NCI-H146 treated with DMSO at 0.1 percent for 48 hours (cell line): ENCODE measurements around the gene HDAC4.
"Not testable (repeated sequence)": the region's sequence is repeated elsewhere in the genome, so short reads cannot be mapped to it uniquely, and the experiment has no call there.

Experiments
- DNase-seq: peaks from one replicate; lab custom pipeline; 2025; ENCODE audit not compliant: unreplicated experiment; lab: John Stamatoyannopoulos, UW

The HDAC4 gene

GRCh38 chr2:239180526-239181073 is 220.2 kb downstream of the HDAC4 start:
- no peak for DNase-seq

GRCh38 chr2:239179851-239180371 is 220.9 kb downstream of the HDAC4 start:
- DNase-seq: no peak

DNA sequence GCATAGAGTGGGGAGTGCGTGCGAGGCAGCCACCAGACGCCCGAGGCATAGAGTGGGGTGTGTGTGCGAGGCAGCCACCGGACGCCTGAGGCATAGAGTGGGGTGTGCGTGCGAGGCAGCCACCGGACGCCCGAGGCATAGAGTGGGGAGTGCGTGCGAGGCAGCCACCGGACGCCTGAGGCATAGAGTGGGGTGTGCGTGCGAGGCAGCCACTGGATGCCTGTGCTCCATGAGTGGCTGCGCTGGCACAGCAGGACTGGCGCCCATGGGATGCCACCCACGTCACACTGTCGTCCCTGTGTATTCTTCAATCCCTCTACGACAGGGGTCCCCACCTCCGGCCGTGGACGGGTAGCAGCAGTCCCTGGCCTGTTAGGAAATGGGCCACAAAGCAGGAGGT is 221.9 kb downstream of the HDAC4 start:
- DNase-seq: no peak

DNA sequence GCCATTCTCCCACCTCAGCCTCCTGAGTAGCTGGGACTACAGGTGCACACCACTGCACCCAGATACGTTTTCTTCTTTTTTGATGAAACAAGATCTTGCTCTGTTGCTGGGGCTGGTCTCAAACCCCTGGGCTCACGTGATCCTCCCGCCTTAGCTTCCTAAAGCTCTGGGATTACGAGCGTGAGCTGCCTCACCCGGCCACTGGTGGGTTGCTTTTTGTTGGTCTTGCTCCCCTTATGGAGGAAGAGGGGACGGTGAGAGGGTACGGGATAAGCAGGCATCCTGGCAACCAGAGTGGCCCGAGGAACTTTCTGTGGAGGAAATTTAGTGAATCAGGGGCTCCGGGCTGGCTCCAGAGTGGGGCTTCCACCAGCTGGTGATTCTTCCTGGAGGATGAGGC is 222.3 kb downstream of the HDAC4 start:
- no peak for DNase-seq

DNA sequence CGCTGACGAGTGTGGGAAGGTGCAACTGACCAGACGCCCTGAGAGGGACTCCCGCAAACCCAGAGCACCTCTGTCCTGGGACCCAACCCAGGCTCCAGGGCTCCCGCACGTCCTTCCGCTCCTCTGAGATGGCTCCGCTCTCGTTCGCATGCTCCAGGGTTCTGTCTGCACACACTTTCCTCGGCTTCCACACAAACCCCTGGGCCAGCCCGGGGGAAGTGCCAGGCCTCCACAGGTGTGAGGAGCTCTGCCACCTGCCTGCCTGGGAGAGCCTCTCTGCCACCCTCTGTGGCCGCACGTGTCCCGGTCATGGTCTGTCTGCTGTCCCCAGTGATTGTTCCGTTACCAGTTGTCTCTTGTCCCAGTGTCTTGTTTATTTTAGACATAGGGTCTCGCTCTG is 222.9 kb downstream of the HDAC4 start:
- no peak for DNase-seq

DNA sequence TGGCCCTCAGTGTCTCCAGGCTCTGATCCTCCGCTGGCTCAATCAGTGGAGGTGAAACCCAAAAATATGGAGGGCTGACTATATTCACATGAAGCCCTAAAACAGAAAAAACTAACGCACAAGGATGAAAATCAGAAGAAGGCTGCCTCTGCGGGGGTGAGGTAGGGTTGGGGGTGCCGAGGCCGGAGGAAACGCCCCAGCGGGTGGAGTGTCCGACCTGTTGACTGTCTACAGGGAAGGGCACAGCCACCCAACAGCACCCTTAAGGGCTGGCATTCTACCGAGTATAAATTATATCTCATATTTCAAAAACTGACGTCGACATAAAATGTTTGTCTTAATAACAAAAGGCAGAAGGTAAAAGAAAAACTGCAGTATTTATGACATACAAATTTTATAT is 223.5 kb downstream of the HDAC4 start:
- DNase-seq: no peak

DNA sequence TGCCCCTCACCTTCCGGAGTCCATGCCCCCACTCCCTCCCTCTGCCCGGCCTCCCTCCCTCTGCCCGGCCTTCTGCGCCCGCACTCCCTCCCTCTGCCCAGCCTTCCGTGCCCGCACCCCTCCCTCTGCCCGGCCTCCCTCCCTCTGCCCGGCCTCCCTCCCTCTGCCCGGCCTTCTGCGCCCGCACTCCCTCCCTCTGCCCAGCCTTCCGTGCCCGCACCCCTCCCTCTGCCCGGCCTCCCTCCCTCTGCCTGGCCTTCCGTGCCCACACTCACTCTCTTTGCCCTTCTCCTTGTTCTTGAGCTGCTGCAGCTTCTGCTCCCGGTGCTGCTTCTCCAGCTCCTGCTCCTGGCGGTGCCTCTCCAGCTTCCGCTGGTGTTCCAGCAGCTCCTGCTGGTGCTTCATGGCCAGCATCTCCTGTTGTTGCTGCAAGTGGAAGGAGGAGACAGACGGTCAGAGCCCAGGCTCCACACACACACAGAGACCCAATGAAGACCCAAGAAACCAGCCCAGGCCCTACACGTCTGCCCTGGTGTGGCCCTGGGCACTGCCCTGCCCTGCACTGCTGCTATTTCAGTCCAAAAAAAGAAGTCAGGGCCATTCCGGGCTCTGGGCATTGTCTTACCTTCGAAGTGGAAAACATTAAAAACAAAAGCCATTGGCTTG is 224.5 kb downstream of the HDAC4 start:
- DNase-seq: not testable (repeated sequence)

DNA sequence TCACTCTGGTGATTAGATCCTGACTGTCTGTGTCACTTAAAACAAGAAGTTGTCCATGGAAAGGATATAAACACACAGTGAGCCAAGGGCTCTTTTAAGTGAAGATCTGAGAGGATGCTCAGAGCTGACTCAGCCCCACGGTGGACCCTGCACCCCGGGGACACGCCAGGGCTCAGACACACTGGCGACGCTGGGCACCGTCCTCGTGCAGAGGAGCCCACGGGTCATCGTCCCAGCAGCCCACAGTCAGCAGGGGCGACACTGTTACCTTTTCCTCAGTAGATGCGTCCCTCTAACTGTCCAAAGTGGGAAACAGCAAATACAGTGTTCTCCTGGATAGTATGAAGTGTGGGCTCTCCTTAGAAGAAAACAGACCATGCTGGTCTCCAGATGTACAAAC is 225.6 kb downstream of the HDAC4 start:
- no peak for DNase-seq

DNA sequence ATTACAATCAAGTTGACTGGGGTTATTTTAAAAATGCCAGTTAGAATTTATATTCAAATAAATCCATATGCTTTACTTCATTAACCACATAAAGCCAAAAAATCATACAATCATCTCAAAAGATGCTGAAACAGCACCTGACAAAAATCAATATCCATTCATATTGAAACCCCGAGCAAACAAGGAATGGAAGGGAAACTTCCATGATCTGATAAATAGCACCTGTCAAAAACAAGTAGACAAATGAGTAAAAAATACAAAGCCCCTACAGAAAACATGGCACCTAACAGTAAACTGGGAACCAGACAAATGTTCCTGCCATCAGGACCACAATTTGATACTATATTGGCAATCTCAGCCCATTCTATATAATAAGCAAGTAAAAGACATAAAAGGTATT is 227.5 kb downstream of the HDAC4 start:
- peak; percentile 58 for DNase-seq

DNA sequence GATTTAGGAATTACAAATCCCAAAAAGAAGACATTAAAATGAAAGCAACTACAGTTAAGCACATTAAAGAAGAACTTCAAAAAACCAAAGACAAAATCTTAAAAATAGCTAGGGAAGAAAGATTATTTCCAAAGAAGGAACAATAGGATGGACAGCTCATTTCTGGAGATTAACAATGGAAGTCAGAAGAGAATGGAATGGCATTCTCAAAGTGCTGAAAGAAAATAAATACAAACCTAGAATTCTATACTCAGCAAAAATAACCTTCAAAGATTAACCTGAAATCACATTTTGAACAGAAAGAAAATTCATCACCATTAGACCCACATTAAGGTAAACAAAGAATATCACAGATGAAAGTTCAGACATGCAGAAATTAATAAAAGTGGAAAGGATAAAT is 229.2 kb downstream of the HDAC4 start:
- DNase-seq: no peak

DNA sequence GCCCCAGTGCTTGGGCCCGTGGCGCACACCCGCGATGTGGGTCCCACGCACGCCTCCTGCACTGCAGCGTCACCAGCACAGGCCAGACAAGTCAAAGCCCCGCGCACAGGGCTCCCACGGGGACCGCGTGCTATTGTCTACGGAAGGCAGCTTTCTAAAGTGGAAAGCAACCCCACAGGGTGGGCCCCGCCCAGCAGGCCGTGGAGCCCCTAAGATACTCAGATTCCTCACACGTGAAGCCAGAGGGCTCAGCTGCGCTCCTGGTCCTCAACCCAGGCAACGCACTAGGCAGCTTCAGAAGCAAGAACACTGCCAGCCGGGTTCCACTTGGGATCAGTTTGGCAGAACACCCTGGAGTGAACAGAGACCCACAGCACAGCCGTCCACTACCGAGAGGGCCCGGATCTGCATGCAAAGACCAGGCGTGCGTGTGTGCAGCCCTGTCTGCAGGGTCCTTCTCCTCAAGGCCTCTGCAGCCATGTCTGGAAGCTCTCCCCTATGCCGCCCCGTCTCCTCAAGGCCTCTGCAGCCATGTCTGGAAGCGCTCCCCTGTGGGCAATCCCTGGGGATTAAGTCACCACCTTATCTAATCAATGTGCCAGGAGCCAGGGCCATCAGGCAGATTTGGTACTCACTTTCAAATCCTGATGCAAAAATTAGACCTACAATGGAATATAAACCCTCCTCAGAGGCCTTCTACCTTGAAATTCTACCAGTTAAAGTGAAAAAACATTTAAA is 231.3 kb downstream of the HDAC4 start:
- DNase-seq: no peak

DNA sequence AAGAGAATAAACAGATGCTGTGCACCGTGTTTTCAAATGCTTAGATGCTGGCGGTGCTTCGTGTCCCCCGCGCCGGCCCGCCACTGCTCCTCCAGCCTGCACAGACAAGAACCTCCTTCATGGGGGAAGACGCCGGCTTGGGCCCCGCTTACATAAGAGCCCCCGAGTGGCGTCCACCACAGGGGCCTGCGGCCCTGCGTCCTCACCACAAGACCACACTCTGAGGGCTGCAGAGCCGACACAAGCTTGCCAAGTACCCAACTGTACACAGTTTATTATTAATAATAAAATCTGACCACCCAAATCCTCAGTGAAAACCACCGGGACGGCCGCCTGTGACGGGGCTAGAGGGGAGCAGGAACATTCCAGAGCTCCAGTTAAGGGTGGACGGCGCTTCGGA is 232.2 kb downstream of the HDAC4 start:
- no peak for DNase-seq

GRCh38 chr2:239167766-239168444 is 232.9 kb downstream of the HDAC4 start:
- DNase-seq: no peak

DNA sequence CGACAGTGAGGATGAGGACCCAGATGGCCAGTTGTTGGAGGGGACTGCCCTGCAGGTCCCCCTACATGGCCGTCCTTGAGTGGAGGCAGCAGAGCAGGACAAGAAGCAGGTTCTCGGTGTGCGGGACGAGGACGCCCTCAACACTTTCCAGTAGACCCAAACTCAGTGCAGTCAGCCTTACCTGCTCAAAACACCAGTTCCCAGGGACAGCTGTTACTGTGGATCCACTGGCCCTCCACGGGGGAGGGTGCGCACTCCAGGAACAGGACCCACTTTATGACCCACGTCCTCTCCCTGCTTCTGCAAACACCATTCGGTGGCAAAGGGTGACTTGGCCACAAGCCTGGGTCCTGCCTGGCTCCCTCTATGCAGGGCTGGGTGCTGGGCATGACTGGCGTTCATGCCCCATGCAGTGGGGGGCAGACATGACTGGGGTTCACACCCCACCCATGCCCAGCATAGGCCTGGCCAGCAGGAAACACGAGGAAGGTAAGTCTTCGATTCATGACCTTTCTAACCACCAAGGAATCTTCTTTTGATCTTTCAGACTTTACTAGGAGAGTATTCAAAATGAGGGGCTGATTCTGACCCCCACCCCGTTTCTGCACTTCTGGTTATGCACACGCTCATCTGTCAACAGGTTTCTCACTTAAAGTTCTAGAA is 233.7 kb downstream of the HDAC4 start:
- DNase-seq: no peak

- DNase-seq: no peak
These were observed 234.5 kb downstream of the HDAC4 start for GRCh38 chr2:239166201-239166834.

DNA sequence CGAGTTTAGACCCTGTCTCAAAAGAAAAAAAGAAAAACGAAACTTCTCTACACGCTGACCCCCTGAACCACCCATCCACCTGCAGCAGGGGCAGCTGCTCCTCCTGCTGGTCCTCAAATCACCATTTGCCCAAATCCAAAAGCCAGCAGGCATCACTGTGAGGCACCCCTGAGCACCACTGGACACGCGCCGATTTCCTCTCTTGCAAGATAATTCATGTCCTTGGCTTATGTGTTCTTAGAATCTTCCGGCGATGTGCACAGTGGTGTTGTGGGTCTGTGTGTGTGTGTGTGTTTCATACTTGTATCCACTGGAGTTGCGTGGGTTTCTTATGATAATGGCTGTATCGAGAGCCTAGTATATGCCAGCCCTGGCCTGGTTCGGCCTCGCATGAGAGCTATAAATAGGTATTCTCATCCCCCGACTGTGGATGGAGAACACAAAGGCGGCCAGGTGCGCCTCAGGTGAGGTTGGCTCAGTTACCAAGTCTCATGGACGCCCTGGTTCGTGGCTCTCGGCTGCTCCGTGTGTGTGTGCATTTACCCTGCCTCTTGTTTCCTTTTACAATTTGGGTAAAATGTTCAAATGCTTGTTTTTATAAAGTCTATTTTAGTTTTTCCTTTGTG is 235.5 kb downstream of the HDAC4 start:
- DNase-seq: no peak

DNA sequence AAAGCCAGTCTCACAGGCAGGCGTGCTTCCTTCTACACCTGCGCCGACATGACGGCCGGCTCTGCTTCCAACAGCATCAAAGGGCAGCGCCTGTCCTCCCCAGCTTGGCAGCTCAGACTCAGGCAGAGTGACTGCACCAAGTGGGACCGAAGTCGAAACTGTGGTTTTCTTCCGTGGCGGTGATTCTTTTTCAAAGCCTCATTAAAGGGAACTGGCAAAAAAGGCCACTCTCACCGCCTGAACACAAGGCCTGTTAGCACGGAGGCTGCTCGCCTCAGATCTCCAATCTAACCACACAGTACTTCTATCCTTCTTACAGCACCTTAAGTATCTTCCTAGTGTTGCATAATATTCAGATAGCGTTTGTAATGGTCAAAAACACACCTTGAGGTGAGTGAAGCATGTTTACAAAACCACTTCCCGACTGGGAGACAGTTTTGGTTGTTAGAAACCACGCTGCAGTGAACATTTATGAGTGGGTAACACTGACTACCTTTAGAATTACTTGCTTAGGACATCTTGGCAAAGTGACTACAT is 236.4 kb downstream of the HDAC4 start:
- no peak for DNase-seq

- no peak for DNase-seq
These were observed 237.0 kb downstream of the HDAC4 start for GRCh38 chr2:239163688-239164334.

GRCh38 chr2:239162976-239163687 is 237.7 kb downstream of the HDAC4 start:
- DNase-seq: no peak
